Vagina (tissue), 2 donors: Measurements from ENCODE around the gene DIAPH3. TPM values are rescaled to one million over a fixed set of nuclear protein-coding genes. Genes with fewer than 3 reads are reported as not detected.
"Not testable (repeated sequence)": the region's sequence is repeated elsewhere in the genome, so short reads cannot be mapped to it uniquely, and the experiment has no call there.

Experiments used
- DNase-seq, 2 donors: peaks; one replicate each; pipeline ENCODE4 v3.0.0-alpha.2; 2017; ENCODE audit errors: extremely low spot score in 2 of 2
- H3K27ac ChIP-seq: fragments of 200-600 bp; sonication (generic); one replicate; pipeline ENCODE4 v1.5.1; 2019
- H3K27me3 ChIP-seq: fragments of 200-600 bp; sonication (generic); one replicate; pipeline ENCODE4 v1.5.1; 2019
- H3K36me3 ChIP-seq, 2 donors: fragments of 200-600 bp; sonication (generic); one replicate each; pipeline ENCODE4 v1.5.1; 2017 to 2019
- H3K4me1 ChIP-seq: fragments of 200-600 bp; sonication (generic); one replicate; pipeline ENCODE4 v1.5.1; 2019
- H3K4me3 ChIP-seq, 2 donors: fragments of 200-600 bp; sonication (generic); 1 replicate in 1 of 2; 2 replicates in 1 of 2; pipeline ENCODE4 v1.5.1; 2016 to 2019
- H3K9me3 ChIP-seq: fragments of 200-600 bp; sonication (generic); one replicate; pipeline ENCODE4 v1.5.1; 2019
- CTCF ChIP-seq, 3 experiments: fragments of 450-650 bp in 2 of 3; fragments of 200-600 bp in 1 of 3; sonication (generic) in 1 of 3; IDR thresholded peaks; one replicate each; pipeline ENCODE4 v1.5.1; 2017 to 2019; ENCODE audit warnings: antibody characterized with exemption in 3 of 3, mild to moderate bottlenecking in 2 of 3, moderate library complexity in 2 of 3
- POLR2A ChIP-seq, 2 donors: fragments of 450-650 bp; IDR thresholded peaks; one replicate each; pipeline ENCODE4 v1.6.1; 2017; ENCODE audit warnings: antibody characterized with exemption in 2 of 2, mild to moderate bottlenecking in 2 of 2, moderate library complexity in 2 of 2
- POLR2AphosphoS5 ChIP-seq, 2 donors: sonication (generic); formaldehyde crosslinking; IDR thresholded peaks; one replicate each; pipeline ENCODE4 v1.9.0; 2017; ENCODE audit warnings: antibody characterized with exemption in 2 of 2, mild to moderate bottlenecking in 2 of 2, low read depth in 1 of 2; ENCODE audit not compliant: insufficient read depth in 1 of 2
- intact Hi-C: fragments of 100-400 bp; cut with DNase I; formaldehyde crosslinking; loops from one replicate; pipeline ENCODE4 v1.15.1; 2023
- total RNA-seq: library from RNA; depleted of rRNA; stranded (reverse); fragments of >200 nt; gene quantifications from one replicate; pipeline ENCODE4 v1.2.3, GENCODE V29; 2016

Gene DIAPH3
- total RNA-seq, 1 donor from 2014 or later = 1.2 TPM

DNA sequence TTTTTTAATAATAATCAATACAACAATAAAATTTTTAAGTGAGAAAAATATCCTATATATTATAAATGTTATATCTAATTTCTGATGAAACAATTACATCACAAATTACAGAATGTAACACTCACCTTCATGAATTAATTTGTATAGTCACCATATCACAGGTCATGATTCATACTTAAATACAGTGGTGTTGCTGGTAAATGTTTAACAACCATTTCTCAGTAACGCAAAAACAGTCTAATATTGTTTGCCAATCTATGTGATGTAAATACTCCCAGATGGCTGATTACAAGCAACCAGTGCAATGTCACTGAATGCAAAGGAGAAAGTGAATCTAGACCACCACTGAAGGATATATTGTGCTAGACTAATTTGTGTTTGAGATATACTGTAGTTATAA, 97.5 kb downstream of the DIAPH3 start:
- TF ChIP-seq POLR2AphosphoS5 (IDR thresholded peaks at IDR 0.05; ENCODE audit: insufficient read depth in 1 of 2, low read depth in 1 of 2) (no peak), POLR2A (IDR thresholded peaks at IDR 0.05) (no peak), CTCF (IDR thresholded peaks at IDR 0.05) (no peak)
- intact Hi-C loops = no loop called here
- Histone ChIP-seq H3K27ac (no peak overlapping the region), H3K4me3 (no peak overlapping the region), H3K9me3 (no peaks in the 10 kb centered on the region), H3K36me3 (no peaks in the 10 kb centered on the region), H3K27me3 (no peaks in the 10 kb centered on the region), H3K4me1 (no peaks in the 10 kb centered on the region)
- no peak for DNase-seq

DNA sequence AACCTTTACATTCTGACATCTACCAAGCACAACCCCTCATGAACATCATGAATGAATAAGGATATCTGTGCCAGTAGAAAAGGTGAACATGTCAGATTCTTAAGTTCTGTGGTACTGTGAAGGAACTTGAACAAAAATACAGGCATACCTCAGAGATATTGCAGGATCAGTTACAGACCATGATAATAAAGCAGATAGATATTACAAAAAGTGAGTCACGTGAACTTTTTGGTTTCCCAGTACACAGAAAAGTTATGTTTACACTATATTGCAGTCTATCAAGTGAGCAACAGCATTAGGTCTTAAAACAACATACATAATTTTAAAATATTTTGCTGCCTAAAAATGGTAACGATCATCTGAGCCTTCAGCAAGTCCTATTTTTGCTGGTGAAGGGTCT, 101.2 kb downstream of the DIAPH3 start:
- no peaks in the 10 kb centered on the region for H3K27me3 ChIP-seq
- H3K27ac ChIP-seq = no peak overlapping the region
- no peaks in the 10 kb centered on the region for H3K36me3 ChIP-seq
- H3K4me3 ChIP-seq = no peak overlapping the region
- no peak for DNase-seq
- intact Hi-C loops = no loop called here
- TF ChIP-seq POLR2AphosphoS5 (IDR thresholded peaks at IDR 0.05; ENCODE audit: insufficient read depth in 1 of 2, low read depth in 1 of 2) = no peak
- no peak for TF ChIP-seq CTCF (IDR thresholded peaks at IDR 0.05)
- no peak for TF ChIP-seq POLR2A (IDR thresholded peaks at IDR 0.05)
- H3K4me1 ChIP-seq = no peaks in the 10 kb centered on the region
- H3K9me3 ChIP-seq = no peaks in the 10 kb centered on the region

DNA sequence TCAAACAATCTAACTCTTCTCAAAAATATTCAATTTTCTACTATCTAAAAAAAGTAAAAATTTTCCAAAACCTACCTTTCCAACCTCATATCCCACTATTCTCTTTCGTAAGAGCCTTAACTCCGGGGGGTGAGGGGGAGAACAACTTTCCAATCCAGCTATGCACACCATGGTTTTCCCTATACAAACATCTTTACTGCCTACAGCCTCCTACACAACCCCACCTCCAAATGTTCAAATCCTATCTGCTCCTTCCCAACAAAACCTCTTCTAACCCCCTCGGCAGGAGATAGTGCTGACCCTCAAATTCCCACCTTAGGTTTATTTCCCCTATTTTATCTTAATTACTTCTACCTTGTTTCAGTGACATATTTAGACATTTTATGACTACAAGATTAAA, 102.0 kb downstream of the DIAPH3 start:
- Histone ChIP-seq H3K4me3 (no peak overlapping the region), H3K9me3 (no peaks in the 10 kb centered on the region), H3K4me1 (no peaks in the 10 kb centered on the region), H3K27me3 (no peaks in the 10 kb centered on the region), H3K36me3 (no peaks in the 10 kb centered on the region), H3K27ac (no peak overlapping the region)
- intact Hi-C loops = no loop called here
- DNase-seq = no peak
- TF ChIP-seq CTCF (IDR thresholded peaks at IDR 0.05) = no peak
- TF ChIP-seq POLR2A (IDR thresholded peaks at IDR 0.05) = no peak
- no peak for TF ChIP-seq POLR2AphosphoS5 (IDR thresholded peaks at IDR 0.05; ENCODE audit: insufficient read depth in 1 of 2, low read depth in 1 of 2)

DNA sequence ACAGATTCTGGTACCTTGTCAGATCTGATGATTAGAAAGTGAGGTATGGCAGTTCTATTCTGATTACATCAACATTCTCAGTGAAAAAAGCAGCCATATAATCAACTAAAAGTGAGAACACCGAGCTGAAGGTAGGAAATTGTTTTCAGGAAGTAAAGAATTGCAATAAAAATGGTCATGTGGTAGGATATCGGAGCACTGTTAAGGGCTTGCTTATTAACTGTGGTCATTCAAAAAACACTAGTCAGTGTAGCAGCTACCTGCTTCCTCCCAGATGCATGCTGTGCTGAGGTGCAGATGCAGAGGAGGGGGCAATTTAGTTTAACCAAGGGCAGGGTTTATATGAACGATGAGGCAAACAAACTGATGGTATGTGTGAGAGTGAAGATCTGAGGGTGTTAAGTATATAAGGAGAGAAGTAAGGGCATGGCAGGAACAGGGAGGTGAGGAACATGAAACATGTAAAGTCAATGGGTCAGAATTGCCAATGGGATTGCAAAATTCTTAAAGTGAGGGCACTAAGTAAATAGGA, 111.9 kb downstream of the DIAPH3 start:
- Histone ChIP-seq H3K27me3 (no peaks in the 10 kb centered on the region), H3K4me1 (no peaks in the 10 kb centered on the region), H3K4me3 (no peak overlapping the region), H3K9me3 (no peaks in the 10 kb centered on the region), H3K27ac (no peak overlapping the region), H3K36me3 (no peaks in the 10 kb centered on the region)
- intact Hi-C loops = no loop called here
- DNase-seq = no peak
- TF ChIP-seq CTCF (IDR thresholded peaks at IDR 0.05) (no peak), POLR2A (IDR thresholded peaks at IDR 0.05) (no peak), POLR2AphosphoS5 (IDR thresholded peaks at IDR 0.05; ENCODE audit: insufficient read depth in 1 of 2, low read depth in 1 of 2) (no peak)

DNA sequence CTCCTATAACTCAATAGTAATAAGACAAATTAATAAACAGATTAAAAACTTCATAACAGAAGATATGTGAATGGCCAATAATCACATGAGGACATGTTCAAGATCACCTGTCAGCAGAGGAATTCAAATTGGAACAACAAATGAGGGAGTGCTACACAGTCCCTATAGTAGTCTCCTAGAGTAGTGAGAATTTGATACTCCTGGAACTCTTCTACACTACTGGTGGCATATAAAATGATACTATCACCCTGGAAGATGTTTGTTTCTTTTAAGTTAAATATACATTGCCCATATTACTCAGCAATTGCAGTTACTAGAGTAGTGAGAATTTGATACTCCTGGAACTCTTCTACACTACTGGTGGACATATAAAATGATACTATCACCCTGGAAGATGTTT, 115.4 kb downstream of the DIAPH3 start:
- intact Hi-C loops, H3K9me3 ChIP-seq, H3K27ac ChIP-seq, H3K36me3 ChIP-seq, H3K4me3 ChIP-seq, H3K27me3 ChIP-seq, DNase-seq, H3K4me1 ChIP-seq: not testable (repeated sequence)

- H3K4me3 ChIP-seq = no peak overlapping the region
- no peak for DNase-seq
- H3K27me3 ChIP-seq = no peaks in the 10 kb centered on the region
- H3K27ac ChIP-seq = no peak overlapping the region
- no peaks in the 10 kb centered on the region for H3K36me3 ChIP-seq
- no peak for TF ChIP-seq CTCF (IDR thresholded peaks at IDR 0.05)
- TF ChIP-seq POLR2A (IDR thresholded peaks at IDR 0.05) = no peak
- no peak for TF ChIP-seq POLR2AphosphoS5 (IDR thresholded peaks at IDR 0.05; ENCODE audit: insufficient read depth in 1 of 2, low read depth in 1 of 2)
- no peaks in the 10 kb centered on the region for H3K4me1 ChIP-seq
- H3K9me3 ChIP-seq = no peaks in the 10 kb centered on the region
- intact Hi-C loops = no loop called here
Measured at GRCh38 chr13:60047918-60048317, 115.8 kb downstream of the DIAPH3 start.
